Activated CD4-positive, alpha-beta T cell treated with anti-CD3 and anti-CD28 coated beads, Interleukin-2, amount 10 ng/mL, durations not matched to agents 7 days and 5 days (primary cell): ENCODE data around the gene USP4. TPM values are rescaled to one million over a fixed set of nuclear protein-coding genes. Genes with fewer than 3 reads are reported as not detected.
A peak's percentile ranks its signal among the peaks of the same experiment; 100 is the strongest.

Experiments used
- CTCF ChIA-PET: fragments of 350-600 bp; sonication (Branson Sonifier 250); formaldehyde crosslinking; loops from one replicate; lab custom pipeline; 2021; ENCODE audit warnings: antibody characterized with exemption; lab: Charles Lee
- POLR2A ChIA-PET: fragments of 350-600 bp; sonication (Branson Sonifier 250); formaldehyde crosslinking; loops from one replicate; lab custom pipeline; 2021; ENCODE audit warnings: antibody characterized with exemption; lab: Charles Lee
- DNase-seq: peaks from one replicate; pipeline ENCODE4 v3.0.0-alpha.2; 2020
- H3K27ac Mint-ChIP-seq: one replicate; pipeline ENCODE4 v1.8.0; 2021; ENCODE audit warnings: mild to moderate bottlenecking, moderate library complexity, mixed read lengths
- H3K27me3 Mint-ChIP-seq: one replicate; pipeline ENCODE4 v1.8.0; 2021; ENCODE audit warnings: mixed read lengths
- H3K36me3 Mint-ChIP-seq: one replicate; pipeline ENCODE4 v1.8.0; 2021; ENCODE audit warnings: low read depth, mixed read lengths
- H3K4me1 Mint-ChIP-seq: one replicate; pipeline ENCODE4 v1.8.0; 2021; ENCODE audit warnings: mixed read lengths
- H3K4me3 Mint-ChIP-seq: one replicate; pipeline ENCODE4 v1.8.0; 2021; ENCODE audit warnings: mild to moderate bottlenecking, moderate library complexity, mixed read lengths
- H3K9me3 Mint-ChIP-seq: one replicate; pipeline ENCODE4 v1.8.0; 2021; ENCODE audit warnings: mixed read lengths
- total RNA-seq, 2 experiments: library from RNA; stranded (reverse); gene quantifications; one replicate each; pipeline ENCODE4 v1.2.3, GENCODE V29; 2021

The USP4 gene
- total RNA-seq, 2 experiments from 2014 or later, result 87.1 to 88.4 TPM

DNA sequence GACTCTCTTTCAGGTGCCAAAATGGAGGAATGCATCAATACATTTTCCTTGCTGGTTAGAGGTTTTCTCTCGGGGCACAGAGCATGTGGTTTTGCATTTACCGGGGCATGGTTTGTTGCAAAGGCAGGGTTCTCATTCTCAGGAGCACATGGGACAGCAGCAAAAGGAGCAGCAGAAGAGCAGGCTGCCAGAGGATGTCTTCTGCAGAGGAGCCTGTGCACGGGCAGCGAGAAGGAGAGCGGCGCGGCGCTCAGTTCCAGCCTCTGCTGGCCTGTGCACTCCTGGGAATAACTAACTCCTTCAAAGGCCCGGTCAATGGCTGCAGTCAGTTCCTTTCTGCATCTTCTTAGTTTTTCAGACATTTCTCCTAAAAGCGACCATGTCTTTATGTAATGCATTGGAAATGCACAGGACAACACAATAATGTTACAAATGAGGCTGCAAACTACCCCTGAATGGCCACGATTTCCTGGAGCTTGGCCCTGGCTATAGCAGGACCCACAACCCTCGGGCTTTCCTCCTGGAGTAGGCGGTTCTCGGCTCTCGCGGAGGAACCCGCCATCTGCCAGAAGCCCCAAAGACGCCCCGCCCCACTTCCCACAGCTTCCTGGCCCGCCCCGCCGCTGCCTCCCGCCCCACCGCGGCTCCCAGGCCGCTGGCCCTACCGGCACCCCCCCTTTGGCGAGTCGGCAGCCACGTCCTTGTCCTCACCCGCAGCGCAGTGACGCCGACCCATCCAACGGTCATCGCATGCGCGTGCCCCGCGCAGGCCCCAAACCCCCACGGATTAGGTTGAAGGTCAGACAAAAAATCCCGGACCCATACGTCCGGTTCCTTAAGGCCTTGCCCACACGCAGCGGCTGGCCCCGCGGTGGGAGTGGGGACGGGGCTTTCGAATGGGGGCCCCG lies 63.1 kb downstream of the USP4 start, which contains the start of gene C3orf62:
Gene C3orf62 (minus strand): TSS at position 758 of the 908 bp plus-strand sequence. CDS start 360 bp downstream, at position 398.
- Mint-ChIP-seq H3K9me3 (no peaks in the 10 kb centered on the region), H3K36me3 (peaks cover 44% of the 10 kb centered on the region), H3K27ac (peak within 1 kb of the TSS; percentile 82), H3K4me3 (peak within 1 kb of the TSS; percentile 76), H3K4me1 (peaks cover 35% of the 10 kb centered on the region), H3K27me3 (no peaks in the 10 kb centered on the region)
- POLR2A ChIA-PET, result interaction anchor here (0.7 kb wide), 1 partner anchor 248 kb away, joined by 4 read pairs; the partner anchor contains the start of gene IMPDH2
- peak; percentile 73 for DNase-seq
- CTCF ChIA-PET, result no interaction called here

DNA sequence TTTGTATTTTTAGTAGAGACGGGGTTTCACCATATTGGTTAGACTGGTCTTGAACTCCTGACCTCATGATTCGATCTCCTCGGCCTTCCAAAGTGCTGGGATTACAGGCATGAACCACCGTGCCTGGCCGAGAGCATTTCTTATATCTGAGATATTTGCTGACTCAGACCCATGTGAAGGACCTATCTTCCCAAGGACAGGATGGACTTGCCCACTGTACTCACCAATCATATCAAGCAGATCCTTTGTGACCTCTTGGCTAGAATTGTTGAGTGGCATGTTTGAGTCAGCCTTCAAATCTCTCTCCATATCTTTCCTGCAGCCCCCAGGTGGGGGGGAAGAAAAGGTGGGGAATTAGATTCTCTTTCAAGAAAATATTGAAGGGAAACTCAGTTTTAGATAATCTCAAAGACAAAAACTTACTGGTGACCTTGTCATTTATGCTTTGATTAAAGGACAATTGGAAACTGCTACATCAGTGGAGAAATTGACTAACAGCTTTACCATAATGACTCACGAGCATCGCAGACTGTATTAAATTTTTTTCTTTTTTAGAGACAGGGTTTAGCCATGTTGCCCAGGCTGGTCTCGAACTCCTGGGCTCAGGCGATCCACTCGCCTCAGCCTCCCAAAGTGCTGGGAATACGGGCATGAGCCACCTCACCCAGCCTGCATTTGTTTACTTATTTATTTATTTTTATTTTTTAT lies 65.9 kb downstream of the USP4 start:
- no peak overlapping the region for H3K27ac Mint-ChIP-seq
- H3K4me1 Mint-ChIP-seq, result peaks cover 30% of the 10 kb centered on the region
- H3K36me3 Mint-ChIP-seq, result peaks cover 44% of the 10 kb centered on the region
- H3K9me3 Mint-ChIP-seq, result no peaks in the 10 kb centered on the region
- no peak for DNase-seq
- H3K27me3 Mint-ChIP-seq, result no peaks in the 10 kb centered on the region
- CTCF ChIA-PET, result interaction anchor here (1.3 to 1.7 kb wide), 2 partner anchors 12 to 176 kb away, joined by 3 read pairs; no protein-coding TSS in a partner anchor
- H3K4me3 Mint-ChIP-seq, result no peak overlapping the region
- POLR2A ChIA-PET, result no interaction called here

DNA sequence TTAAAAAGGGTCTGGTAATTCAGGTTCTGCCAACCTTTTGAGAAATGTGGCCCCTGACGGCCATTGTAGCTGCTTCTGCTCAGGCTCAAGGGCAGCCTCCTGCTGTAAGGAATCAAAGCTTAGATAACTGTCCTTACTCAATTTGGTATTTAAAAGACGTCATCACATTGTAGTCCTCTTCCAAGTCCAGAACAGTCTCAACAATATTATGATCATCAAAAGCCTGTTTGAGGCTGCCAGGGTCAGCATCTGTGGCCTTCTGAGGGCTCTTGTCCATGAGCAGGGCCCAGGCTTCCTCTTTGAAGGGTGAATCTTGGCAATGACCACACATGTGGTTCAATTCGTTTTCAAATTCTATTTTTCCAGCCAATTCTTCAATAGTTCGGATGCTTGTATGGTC lies 68.8 kb downstream of the USP4 start:
- Mint-ChIP-seq H3K4me1 (peaks cover 7% of the 10 kb centered on the region), H3K27ac (no peak overlapping the region), H3K36me3 (peaks cover 23% of the 10 kb centered on the region), H3K27me3 (no peaks in the 10 kb centered on the region), H3K9me3 (no peaks in the 10 kb centered on the region), H3K4me3 (no peak overlapping the region)
- DNase-seq, result no peak
- POLR2A ChIA-PET, result no interaction called here
- CTCF ChIA-PET, result interaction anchor here (0.6 to 1.3 kb wide), 2 partner anchors 178 to 1124 kb away, joined by 3 read pairs; no protein-coding TSS in a partner anchor

DNA sequence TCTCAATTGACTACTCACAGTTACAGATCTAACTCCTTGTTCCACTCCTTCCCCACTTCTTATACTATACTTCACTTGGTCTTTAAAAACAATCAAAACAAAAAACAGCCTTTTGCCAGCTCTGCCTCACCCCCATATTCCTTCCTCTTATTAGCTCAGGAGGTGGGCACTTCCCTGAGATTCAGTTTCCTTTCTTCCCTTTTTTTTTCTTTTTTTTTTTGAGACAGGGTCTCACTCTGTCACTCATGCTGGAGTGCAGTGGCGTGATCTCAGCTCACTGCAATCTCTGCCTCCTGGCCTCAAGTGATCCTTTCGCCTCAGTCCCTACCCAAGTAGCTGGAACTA lies 69.7 kb downstream of the USP4 start:
- ChIA-PET CTCF (interaction anchor here (0.5 to 0.6 kb wide), 2 partner anchors 12 to 60 kb away, joined by 3 read pairs; no protein-coding TSS in a partner anchor), POLR2A (no interaction called here)
- H3K27ac Mint-ChIP-seq, result no peak overlapping the region
- H3K4me1 Mint-ChIP-seq, result peaks cover 2% of the 10 kb centered on the region
- H3K36me3 Mint-ChIP-seq, result peaks cover 19% of the 10 kb centered on the region
- H3K9me3 Mint-ChIP-seq, result no peaks in the 10 kb centered on the region
- DNase-seq, result no peak
- H3K27me3 Mint-ChIP-seq, result no peaks in the 10 kb centered on the region
- no peak overlapping the region for H3K4me3 Mint-ChIP-seq

DNA sequence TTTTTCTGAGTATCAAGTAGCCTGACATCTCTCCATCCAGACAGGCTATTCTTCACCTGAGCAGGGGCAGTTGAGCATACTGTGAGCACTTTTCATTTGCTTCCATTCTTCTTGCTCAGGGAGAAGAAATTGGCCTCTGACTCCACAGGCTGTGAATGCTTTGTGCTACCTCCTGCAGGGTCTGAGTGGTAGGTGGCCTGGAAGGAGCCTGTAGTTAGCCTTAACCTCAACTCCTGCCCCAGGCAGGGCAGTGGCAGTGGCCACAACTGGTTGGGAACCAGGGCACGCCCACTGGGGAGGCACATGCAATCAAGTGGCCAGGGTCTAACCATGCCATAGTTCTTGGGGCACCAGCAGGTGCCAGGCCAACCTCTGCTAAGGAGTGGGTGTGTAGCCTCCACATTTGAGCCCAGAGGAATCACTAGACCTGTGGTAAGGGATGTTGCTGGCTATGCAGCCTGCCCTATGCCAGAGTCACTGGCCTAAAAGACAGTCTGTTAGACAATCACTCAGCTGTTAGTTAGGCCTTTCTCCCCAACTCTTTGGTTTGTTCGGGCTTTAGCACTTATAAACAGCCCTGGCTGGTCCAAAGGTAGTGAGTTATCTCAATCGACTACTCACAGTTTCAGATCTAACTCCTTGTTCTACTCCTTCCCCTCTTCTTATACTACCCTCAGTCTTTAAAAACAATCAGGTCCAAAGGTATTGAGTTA lies 70.3 kb downstream of the USP4 start:
- Mint-ChIP-seq H3K9me3 (no peaks in the 10 kb centered on the region), H3K27ac (no peak overlapping the region), H3K36me3 (peaks cover 19% of the 10 kb centered on the region), H3K27me3 (no peaks in the 10 kb centered on the region), H3K4me3 (no peak overlapping the region), H3K4me1 (peaks cover 2% of the 10 kb centered on the region)
- POLR2A ChIA-PET, result no interaction called here
- no peak for DNase-seq
- CTCF ChIA-PET, result interaction anchor here (0.5 to 0.6 kb wide), 2 partner anchors 11 to 60 kb away, joined by 3 read pairs; no protein-coding TSS in a partner anchor

DNA sequence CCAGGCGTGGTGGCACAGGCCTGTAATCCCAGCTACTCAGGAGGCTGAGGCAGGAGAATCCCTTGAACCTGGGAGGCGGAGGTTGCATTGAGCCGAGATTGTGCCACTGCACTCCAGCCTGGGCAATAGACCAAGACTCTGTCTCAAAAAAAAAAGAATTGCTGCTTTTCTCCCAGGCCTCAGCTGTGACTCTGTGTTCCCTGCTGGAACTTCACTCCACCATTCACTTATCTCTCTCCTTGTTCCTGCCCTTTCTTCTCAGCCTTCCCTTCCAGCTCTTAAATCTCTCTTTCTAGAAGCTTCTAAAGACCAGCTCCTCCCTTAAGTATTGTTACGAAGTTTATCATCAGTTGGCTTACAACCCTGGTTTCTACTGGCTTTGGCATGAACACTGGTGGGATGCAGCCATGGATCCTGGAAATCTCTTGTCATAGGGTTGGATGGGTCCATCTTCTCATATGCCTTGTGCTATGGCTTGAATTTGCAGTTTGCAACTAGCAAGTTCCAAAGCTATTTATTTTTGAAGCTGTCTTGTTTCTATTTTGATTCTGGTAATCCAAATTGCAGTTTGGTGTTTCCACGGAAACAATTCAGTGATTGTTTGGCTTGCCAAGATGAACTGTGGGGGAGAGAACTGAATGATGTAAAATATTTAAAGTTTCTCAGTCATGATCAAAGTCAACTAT lies 73.3 kb downstream of the USP4 start:
- Mint-ChIP-seq H3K4me1 (no peaks in the 10 kb centered on the region), H3K9me3 (no peaks in the 10 kb centered on the region), H3K27me3 (no peaks in the 10 kb centered on the region), H3K27ac (no peak overlapping the region), H3K4me3 (no peak overlapping the region), H3K36me3 (peaks cover 15% of the 10 kb centered on the region)
- DNase-seq, result no peak
- ChIA-PET CTCF (interaction anchor here (1.2 to 2.3 kb wide), 2 partner anchors 12 to 18 kb away, joined by 5 read pairs; no protein-coding TSS in a partner anchor), POLR2A (no interaction called here)

DNA sequence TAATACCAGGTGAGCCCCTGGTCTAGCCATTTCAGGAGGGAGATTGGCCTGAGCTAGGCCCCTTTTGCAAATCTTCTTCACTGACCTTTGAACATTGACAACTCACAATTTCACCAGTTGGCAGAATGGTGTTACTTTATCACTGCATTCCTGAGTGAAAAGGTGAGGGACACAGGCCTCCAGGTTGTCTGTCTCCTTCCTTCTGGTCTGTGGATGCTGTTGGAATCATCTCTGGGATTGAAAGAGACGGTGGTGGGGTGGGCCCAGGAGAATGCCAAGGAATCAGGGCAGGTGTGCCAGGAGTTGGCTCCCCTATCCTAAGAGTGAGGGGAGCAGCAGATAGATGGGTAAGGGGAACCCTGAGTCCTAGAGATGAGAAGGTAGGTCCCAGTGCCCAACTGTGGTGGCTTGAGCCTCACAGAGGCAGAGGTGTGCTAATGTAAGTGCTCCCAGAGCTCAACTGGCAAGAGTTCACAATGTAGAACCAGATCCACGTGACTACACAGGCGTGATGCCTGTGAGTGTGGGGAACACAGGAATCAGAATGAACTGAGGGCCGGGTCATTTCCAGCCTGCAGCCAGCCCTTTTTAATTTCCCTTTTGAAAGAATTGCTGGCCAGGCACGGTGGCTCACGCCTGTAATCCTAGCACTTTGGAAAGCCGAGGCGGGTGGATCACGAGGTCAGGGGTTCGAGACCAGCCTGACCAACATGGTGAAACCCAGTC lies 74.0 kb downstream of the USP4 start:
- H3K4me1 Mint-ChIP-seq, result no peaks in the 10 kb centered on the region
- H3K4me3 Mint-ChIP-seq, result no peak overlapping the region
- CTCF ChIA-PET, result interaction anchor here (1.2 kb wide), 1 partner anchor 18 kb away, joined by 5 read pairs; no protein-coding TSS in a partner anchor
- DNase-seq, result no peak
- no peak overlapping the region for H3K27ac Mint-ChIP-seq
- no peaks in the 10 kb centered on the region for H3K27me3 Mint-ChIP-seq
- POLR2A ChIA-PET, result no interaction called here
- peaks cover 8% of the 10 kb centered on the region for H3K36me3 Mint-ChIP-seq
- no peaks in the 10 kb centered on the region for H3K9me3 Mint-ChIP-seq

DNA sequence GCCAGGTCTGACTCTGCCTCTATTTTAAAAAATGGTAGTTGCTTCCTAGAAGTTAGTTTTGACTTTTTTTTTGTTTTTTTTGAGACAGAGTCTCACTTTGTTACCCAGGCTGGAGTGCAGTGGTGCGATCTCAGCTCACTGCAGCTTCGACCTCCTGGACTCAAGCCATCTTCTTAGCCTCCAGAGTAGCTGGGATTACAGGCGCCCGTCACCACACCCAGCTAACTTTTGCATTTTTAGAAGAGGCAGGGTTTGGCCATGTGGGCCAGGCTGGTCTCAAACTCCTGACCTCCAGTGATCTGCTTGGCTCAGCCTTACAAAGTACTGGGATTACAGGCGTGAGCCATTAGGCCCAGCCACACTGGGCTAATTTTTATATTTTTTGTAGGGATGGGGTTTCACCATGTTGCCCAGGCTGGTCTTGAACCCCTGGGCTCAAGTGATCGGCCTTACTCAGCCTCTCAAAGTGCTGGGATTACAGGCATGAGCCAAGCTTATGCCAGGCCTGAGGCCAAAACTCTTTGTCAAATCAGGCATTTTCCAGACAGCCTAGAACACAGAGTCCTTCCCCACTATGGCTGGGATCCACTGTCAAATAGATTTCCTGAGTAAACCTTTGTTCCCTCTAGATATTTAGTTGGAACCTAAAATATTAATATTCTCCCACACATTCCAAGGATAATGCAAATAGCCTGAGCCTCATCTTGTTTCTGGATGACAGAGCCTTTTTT lies 76.5 kb downstream of the USP4 start:
- H3K27ac Mint-ChIP-seq, result no peak overlapping the region

DNA sequence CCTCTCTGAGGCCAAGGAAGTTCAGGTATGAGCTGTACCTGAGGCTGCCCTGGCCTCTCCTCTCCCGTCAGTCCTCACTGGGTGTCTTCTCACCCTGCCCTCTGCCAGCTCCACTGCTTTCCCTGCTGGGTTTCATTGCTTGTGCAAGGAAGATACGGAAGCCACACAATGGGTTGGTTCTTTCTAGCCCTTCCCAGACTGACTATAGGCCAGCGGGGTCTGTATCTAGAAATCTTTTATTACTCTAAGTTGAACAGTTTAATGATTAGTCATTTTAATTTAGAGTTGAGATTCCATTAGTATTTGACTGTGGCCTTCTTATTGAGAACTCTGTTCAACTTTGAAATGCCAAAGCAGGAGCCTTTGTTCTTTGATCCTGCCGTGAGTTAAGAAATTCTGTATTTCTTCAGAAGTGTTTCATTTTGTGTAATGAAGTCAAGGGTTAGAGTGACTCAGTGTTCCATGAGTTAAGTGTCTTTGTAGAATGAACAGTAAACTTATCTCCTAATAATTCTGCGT lies 79.0 kb downstream of the USP4 start:
- Mint-ChIP-seq H3K4me1 (no peaks in the 10 kb centered on the region), H3K4me3 (no peak overlapping the region), H3K9me3 (no peaks in the 10 kb centered on the region), H3K27ac (no peak overlapping the region), H3K27me3 (no peaks in the 10 kb centered on the region), H3K36me3 (no peaks in the 10 kb centered on the region)
- CTCF ChIA-PET, result interaction anchor here (0.7 kb wide), 1 partner anchor 12 kb away, joined by 3 read pairs; no protein-coding TSS in a partner anchor
- no peak for DNase-seq
- POLR2A ChIA-PET, result no interaction called here

More for the DNA sequence above, 76.5 kb downstream of the USP4 start:
- ChIA-PET CTCF (interaction anchor here (0.7 kb wide), 1 partner anchor 11 kb away, joined by 3 read pairs; no protein-coding TSS in a partner anchor), POLR2A (no interaction called here)
- no peak for DNase-seq
- Mint-ChIP-seq H3K36me3 (peaks cover 1% of the 10 kb centered on the region), H3K4me1 (no peaks in the 10 kb centered on the region), H3K4me3 (no peak overlapping the region), H3K27me3 (no peaks in the 10 kb centered on the region), H3K9me3 (no peaks in the 10 kb centered on the region)

DNA sequence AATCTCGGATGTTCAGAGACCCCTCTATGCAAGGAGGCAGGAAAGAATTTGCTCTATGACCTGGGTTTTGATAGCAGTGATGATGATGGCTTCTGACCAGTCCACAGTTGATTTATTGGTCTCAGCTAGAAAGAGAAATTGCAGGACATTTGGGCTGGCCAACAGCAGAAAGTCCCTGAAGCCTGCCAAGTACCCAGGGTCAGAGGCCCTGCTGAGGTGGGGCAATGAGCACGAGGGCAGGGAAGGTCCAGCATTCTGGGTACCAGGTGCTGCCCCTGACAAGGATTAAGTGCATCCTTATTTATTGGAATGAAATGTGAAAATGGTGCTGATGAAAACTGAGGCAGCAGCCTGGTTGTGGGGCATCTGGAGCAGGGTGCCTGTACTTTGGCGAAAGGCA lies 82.7 kb downstream of the USP4 start:
- Mint-ChIP-seq H3K9me3 (no peaks in the 10 kb centered on the region), H3K36me3 (no peaks in the 10 kb centered on the region), H3K27ac (peak overlapping the region; percentile 36), H3K27me3 (no peaks in the 10 kb centered on the region), H3K4me1 (peaks cover 5% of the 10 kb centered on the region), H3K4me3 (no peak overlapping the region)
- ChIA-PET POLR2A (no interaction called here), CTCF (no interaction called here)
- no peak for DNase-seq
